Endothelial cell of umbilical vein (primary cell): ENCODE data around the gene SMAD3.

ENCODE experiments used
- CTCF ChIP-seq, 2 donors: IDR thresholded peaks; 1 replicate in 1 of 2; 2 replicates in 1 of 2; pipeline ENCODE4 v1.5.1; 2011; ENCODE audit warnings: low read length in 2 of 2, mild to moderate bottlenecking in 2 of 2, moderate library complexity in 2 of 2, control low read depth in 1 of 2, inconsistent platforms in 1 of 2, low read depth in 1 of 2; ENCODE audit not compliant: insufficient read depth in 1 of 2; ENCODE audit errors: extremely low read depth in 1 of 2
- EZH2 ChIP-seq: IDR thresholded peaks from 2 replicates; pipeline ENCODE4 v1.6.1; 2012; ENCODE audit warnings: borderline replicate concordance, low read depth, mild to moderate bottlenecking, moderate library complexity, low read length, inconsistent platforms; ENCODE audit not compliant: severe bottlenecking
- FOS ChIP-seq: IDR thresholded peaks from 2 replicates; pipeline ENCODE4 v1.6.1; 2011; ENCODE audit warnings: mild to moderate bottlenecking, low read length, moderate library complexity, borderline replicate concordance; ENCODE audit not compliant: insufficient read depth
- JUN ChIP-seq: IDR thresholded peaks from 2 replicates; pipeline ENCODE4 v1.6.1; 2011; ENCODE audit warnings: borderline replicate concordance, low read depth; ENCODE audit not compliant: insufficient read length, insufficient read depth
- MAX ChIP-seq: IDR thresholded peaks from 2 replicates; pipeline ENCODE4 v1.6.1; 2011; ENCODE audit not compliant: insufficient read depth, insufficient read length
- MYC ChIP-seq: IDR thresholded peaks from one replicate; pipeline ENCODE4 v1.6.1; 2011; ENCODE audit warnings: mild to moderate bottlenecking, low read depth, low read length
- POLR2A ChIP-seq: IDR thresholded peaks from 2 replicates; pipeline ENCODE4 v1.6.1; 2012; ENCODE audit warnings: low read depth, mild to moderate bottlenecking, control low read depth, low read length
- POLR2AphosphoS5 ChIP-seq: IDR thresholded peaks from 2 replicates; pipeline ENCODE4 v1.6.1; 2012; ENCODE audit warnings: low read depth, mild to moderate bottlenecking, control low read depth, low read length, moderate library complexity; ENCODE audit not compliant: insufficient read depth

DNA sequence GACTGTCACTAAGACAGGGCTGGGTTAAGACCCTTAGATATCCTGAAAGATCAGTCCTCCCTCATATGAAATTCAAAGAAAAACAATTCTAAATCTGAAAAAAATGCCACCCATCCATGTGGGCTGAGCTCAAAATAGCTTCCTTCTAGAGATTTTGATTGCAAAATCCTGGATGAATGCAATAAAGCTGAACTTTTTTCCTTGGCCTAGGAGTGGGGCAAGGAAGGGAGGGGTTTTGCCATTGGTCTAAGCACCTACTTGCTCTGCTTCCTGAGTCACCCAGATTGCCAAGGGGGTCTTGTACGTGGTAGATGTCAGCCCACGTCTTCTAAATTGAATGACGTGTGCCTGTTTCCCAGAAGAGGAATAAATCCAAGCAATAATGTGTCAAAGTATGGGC lies 15.3 kb upstream of the SMAD3 start:
- no peak for TF ChIP-seq CTCF (IDR thresholded peaks at IDR 0.05; ENCODE audit: extremely low read depth in 1 of 2, insufficient read depth in 1 of 2, low read depth in 1 of 2, low read length in 2 of 2)
- TF ChIP-seq POLR2A: no peak
- no peak for TF ChIP-seq EZH2
- no peak for TF ChIP-seq POLR2AphosphoS5
- TF ChIP-seq MYC: no peak
- TF ChIP-seq JUN: no peak
- TF ChIP-seq FOS: no peak
- no peak for TF ChIP-seq MAX
